ENCODE measurements around the gene GMDS. TPM values are rescaled to one million over a fixed set of nuclear protein-coding genes. Genes with fewer than 3 reads are reported as not detected.

GMDS gene
- total and polyA plus RNA-seq, 2 experiments from 2014 or later, result 30.1 to 36.5 TPM

DNA sequence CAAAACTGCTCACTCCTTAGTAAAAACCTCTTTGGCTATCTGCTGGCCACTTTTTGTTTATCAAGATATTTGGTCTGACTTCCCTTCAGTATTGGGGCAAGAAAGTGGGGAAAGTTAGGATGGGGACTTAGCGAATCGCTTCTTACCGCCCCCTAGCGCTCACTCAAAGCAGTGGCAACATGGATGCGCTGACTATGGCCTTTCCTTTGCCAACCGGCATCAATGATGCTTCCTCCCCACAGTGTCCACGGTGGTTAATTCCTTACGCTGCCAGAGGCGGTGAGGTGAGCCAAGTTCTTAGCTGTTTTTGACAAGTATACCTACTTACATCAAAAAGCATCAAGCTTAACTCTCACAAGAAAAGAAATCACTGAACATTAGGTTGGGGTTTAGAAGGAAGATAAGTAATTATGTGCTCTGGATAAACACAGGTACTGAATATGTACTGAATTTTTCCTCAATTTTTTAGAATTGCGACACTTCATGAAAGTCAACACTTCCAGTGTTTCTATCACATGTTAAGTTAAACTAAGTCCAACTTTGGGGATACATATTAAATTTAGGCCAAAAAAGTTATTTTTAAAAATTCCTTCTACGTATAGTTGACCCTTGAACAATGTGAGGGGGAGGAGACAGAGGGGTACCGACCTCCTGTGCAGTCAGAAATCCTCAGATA, 86.7 kb downstream of the GMDS start (continued):
- TF ChIP-seq, protein P1, sequence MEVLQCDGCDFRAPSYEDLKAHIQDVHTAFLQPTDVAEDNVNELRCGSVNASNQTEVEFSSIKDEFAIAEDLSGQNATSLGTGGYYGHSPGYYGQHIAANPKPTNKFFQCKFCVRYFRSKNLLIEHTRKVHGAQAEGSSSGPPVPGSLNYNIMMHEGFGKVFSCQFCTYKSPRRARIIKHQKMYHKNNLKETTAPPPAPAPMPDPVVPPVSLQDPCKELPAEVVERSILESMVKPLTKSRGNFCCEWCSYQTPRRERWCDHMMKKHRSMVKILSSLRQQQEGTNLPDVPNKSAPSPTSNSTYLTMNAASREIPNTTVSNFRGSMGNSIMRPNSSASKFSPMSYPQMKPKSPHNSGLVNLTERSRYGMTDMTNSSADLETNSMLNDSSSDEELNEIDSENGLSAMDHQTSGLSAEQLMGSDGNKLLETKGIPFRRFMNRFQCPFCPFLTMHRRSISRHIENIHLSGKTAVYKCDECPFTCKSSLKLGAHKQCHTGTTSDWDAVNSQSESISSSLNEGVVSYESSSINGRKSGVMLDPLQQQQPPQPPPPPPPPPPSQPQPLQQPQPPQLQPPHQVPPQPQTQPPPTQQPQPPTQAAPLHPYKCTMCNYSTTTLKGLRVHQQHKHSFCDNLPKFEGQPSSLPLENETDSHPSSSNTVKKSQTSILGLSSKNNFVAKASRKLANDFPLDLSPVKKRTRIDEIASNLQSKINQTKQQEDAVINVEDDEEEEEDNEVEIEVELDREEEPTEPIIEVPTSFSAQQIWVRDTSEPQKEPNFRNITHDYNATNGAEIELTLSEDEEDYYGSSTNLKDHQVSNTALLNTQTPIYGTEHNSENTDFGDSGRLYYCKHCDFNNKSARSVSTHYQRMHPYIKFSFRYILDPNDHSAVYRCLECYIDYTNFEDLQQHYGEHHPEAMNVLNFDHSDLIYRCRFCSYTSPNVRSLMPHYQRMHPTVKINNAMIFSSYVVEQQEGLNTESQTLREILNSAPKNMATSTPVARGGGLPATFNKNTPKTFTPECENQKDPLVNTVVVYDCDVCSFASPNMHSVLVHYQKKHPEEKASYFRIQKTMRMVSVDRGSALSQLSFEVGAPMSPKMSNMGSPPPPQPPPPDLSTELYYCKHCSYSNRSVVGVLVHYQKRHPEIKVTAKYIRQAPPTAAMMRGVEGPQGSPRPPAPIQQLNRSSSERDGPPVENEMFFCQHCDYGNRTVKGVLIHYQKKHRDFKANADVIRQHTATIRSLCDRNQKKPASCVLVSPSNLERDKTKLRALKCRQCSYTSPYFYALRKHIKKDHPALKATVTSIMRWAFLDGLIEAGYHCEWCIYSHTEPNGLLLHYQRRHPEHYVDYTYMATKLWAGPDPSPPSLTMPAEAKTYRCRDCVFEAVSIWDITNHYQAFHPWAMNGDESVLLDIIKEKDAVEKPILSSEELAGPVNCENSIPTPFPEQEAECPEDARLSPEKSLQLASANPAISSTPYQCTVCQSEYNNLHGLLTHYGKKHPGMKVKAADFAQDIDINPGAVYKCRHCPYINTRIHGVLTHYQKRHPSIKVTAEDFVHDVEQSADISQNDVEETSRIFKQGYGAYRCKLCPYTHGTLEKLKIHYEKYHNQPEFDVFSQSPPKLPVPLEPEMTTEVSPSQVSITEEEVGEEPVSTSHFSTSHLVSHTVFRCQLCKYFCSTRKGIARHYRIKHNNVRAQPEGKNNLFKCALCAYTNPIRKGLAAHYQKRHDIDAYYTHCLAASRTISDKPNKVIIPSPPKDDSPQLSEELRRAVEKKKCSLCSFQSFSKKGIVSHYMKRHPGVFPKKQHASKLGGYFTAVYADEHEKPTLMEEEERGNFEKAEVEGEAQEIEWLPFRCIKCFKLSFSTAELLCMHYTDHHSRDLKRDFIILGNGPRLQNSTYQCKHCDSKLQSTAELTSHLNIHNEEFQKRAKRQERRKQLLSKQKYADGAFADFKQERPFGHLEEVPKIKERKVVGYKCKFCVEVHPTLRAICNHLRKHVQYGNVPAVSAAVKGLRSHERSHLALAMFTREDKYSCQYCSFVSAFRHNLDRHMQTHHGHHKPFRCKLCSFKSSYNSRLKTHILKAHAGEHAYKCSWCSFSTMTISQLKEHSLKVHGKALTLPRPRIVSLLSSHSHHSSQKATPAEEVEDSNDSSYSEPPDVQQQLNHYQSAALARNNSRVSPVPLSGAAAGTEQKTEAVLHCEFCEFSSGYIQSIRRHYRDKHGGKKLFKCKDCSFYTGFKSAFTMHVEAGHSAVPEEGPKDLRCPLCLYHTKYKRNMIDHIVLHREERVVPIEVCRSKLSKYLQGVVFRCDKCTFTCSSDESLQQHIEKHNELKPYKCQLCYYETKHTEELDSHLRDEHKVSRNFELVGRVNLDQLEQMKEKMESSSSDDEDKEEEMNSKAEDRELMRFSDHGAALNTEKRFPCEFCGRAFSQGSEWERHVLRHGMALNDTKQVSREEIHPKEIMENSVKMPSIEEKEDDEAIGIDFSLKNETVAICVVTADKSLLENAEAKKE (CRISPR knock-in tag; IDR thresholded peaks at IDR 0.05), result peak; percentile 76; the same call in 1 of the 2 replicates

DNA sequence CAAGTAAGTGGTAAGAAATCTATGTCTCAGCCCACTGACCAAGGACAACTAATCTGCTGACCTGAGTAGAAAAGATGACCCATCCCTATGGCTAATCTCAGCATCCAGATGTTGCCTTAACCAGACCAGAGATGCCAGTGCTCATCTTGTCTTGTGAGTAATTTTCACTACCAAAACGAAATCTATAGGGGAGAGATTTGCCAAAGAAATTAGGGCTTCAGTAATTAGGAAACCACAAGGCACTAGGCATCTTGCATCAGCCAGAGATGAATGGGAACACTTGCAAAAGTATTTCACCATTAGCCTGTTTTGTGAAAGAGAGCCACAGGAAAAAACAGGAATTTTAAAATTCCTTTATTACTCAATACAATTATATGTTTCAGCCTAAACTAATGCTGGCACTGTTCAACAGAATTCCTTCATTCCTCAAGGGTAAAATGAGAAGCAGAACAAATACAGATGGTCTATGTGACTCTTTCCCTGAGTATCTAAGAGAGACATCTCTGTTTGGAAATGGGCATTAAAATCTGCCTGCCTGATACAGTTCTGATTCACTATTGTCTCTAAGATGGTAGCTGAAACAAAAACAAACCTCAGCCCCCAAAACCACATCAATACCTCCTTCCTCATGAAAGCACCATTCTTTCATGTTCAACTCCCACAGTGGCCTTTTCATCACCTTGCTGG, 87.8 kb downstream of the GMDS start:
- no peak for DNase-seq (ENCODE audit: low spot score)
- H3K36me3 ChIP-seq (ENCODE audit: insufficient read depth), result no peaks in the 10 kb centered on the region
- ATAC-seq, result no peak
- no peak overlapping the region for H3K4me3 ChIP-seq
- no peak overlapping the region for H3K27ac ChIP-seq (ENCODE audit: low read depth)
- 0 out of 2 replicates have a peak, but pooled peaks cover 6% of the 10 kb centered on the region for H4K20me1 ChIP-seq (replicated peaks; ENCODE audit: insufficient read depth)
- peaks cover 10% of the 10 kb centered on the region for H3K4me1 ChIP-seq (ENCODE audit: insufficient read depth)
- H3F3A ChIP-seq (replicated peaks; ENCODE audit: low read depth), result no peaks in the 10 kb centered on the region
- H3K9me2 ChIP-seq (ENCODE audit: insufficient read depth), result no peaks in the 10 kb centered on the region
- no peaks in the 10 kb centered on the region for H3K27me3 Mint-ChIP-seq (ENCODE audit: insufficient read depth, low read depth, poor library complexity)
- no peak overlapping the region; the same call in 1 of the 2 replicates for H3K27ac Mint-ChIP-seq
- H3K4me1 Mint-ChIP-seq, result peaks cover 24% of the 10 kb centered on the region
- H3K79me2 ChIP-seq (replicated peaks; ENCODE audit: insufficient read depth), result peaks cover 29% of the 10 kb centered on the region
- H2AFZ ChIP-seq, result no peak overlapping the region
- H3K36me3 Mint-ChIP-seq (ENCODE audit: low read depth), result no peaks in the 10 kb centered on the region
- no peaks in the 10 kb centered on the region for H3K9me3 Mint-ChIP-seq
- no peak overlapping the region for H3K4me2 ChIP-seq
- H3K27me3 ChIP-seq (ENCODE audit: insufficient read depth), result no peaks in the 10 kb centered on the region
- no peak overlapping the region for H3K4me3 Mint-ChIP-seq
- TF ChIP-seq STAT1 (IDR thresholded peaks at IDR 0.05; ENCODE audit: unreplicated experiment) (no peak), ZNF331 (CRISPR knock-in tag; IDR thresholded peaks at IDR 0.05; ENCODE audit: low read depth) (no peak), NANOG (IDR thresholded peaks at IDR 0.05; ENCODE audit: borderline replicate concordance) (no peak), EZH2 (IDR thresholded peaks at IDR 0.05; ENCODE audit: low read depth, unreplicated experiment) (no peak), CREB1 (CRISPR knock-in tag; IDR thresholded peaks at IDR 0.05; ENCODE audit: low read depth) (no peak), EZH2phosphoT487 (IDR thresholded peaks at IDR 0.05; ENCODE audit: unreplicated experiment) (no peak), JUNB (IDR thresholded peaks at IDR 0.05; ENCODE audit: unreplicated experiment) (no peak), POLR2AphosphoS5 (IDR thresholded peaks at IDR 0.05; ENCODE audit: low read depth) (no peak)
- TF ChIP-seq, protein P1 (CRISPR knock-in tag; IDR thresholded peaks at IDR 0.05), result no peak
